ENCODE data around the gene GPC6.

GRCh38 chr13:93304134-93304533, 77.5 kb downstream of the GPC6 start:
- TF ChIP-seq CTCF (IDR thresholded peaks at IDR 0.05; ENCODE audit: insufficient read depth, low read depth, low read length) (no peak), EZH2 (IDR thresholded peaks at IDR 0.05; ENCODE audit: insufficient read depth, low read length) (no peak)

Measured in astrocyte (in vitro differentiated cells and primary cell).